ENCODE results near the gene AMN1. TPM values are rescaled to one million over a fixed set of nuclear protein-coding genes. Genes with fewer than 3 reads are reported as not detected.

AMN1 gene
- total and polyA plus RNA-seq, 2 of the 4 experiments (the other 2 are of a cell fraction): 3.4 to 5.2 TPM

- ATAC-seq (ENCODE audit: low read depth): no peak
- Histone ChIP-seq H3K4me2 (ENCODE audit: low read depth, low read length) (no peak overlapping the region), H4K8ac (ENCODE audit: low read depth in 2 of 2, low read length in 2 of 2) (no peak overlapping the region), H2AK9ac (replicated peaks; ENCODE audit: low read depth, low read length, poor library complexity) (no peak overlapping the region), H2BK15ac (ENCODE audit: low read depth, low read length) (no peak overlapping the region), H2AFZ (replicated peaks; ENCODE audit: low read length, poor library complexity) (no peak overlapping the region), H2AK5ac (ENCODE audit: low read depth, low read length) (no peak overlapping the region), H3K27ac (ENCODE audit: insufficient read depth, low read length) (no peak overlapping the region), H3K9me1 (ENCODE audit: insufficient read depth, low read length) (no peaks in the 10 kb centered on the region), H3K23ac (ENCODE audit: low read depth, low read length) (no peak overlapping the region), H3K36me3 (ENCODE audit: control insufficient read depth, insufficient read depth, low read length) (no peaks in the 10 kb centered on the region), H3K56ac (ENCODE audit: extremely low read depth, insufficient read depth, low read length) (no peak overlapping the region), H3K79me1 (ENCODE audit: low read depth in 1 of 2, low read length in 2 of 2) (no peaks in the 10 kb centered on the region), H4K20me1 (ENCODE audit: insufficient read depth, low read length) (no peaks in the 10 kb centered on the region), H3K4me1 (ENCODE audit: control insufficient read depth, insufficient read depth, low read length) (peaks cover 2% of the 10 kb centered on the region; the same call in 1 of the 2 replicates), H2BK120ac (ENCODE audit: low read depth, low read length) (no peak overlapping the region), H3K4me3 (ENCODE audit: insufficient read depth, low read depth, low read length) (no peak overlapping the region), H3K18ac (ENCODE audit: low read depth, low read length) (no peak overlapping the region), H3K4ac (ENCODE audit: low read depth, low read length) (no peak overlapping the region), H4K5ac (ENCODE audit: low read depth, low read length) (no peak overlapping the region), H3K9me3 (ENCODE audit: control insufficient read depth, insufficient read depth, low read length) (no peaks in the 10 kb centered on the region), H4K91ac (ENCODE audit: insufficient read depth, low read depth, low read length) (no peak overlapping the region), H2BK5ac (ENCODE audit: low read depth, low read length, poor library complexity, severe bottlenecking) (no peak overlapping the region), H3K9ac (ENCODE audit: low read depth, low read length) (no peak overlapping the region), H2BK20ac (ENCODE audit: low read depth, low read length) (no peak overlapping the region), H3K14ac (replicated peaks; ENCODE audit: low read depth, low read length) (no peak overlapping the region), H3K27me3 (ENCODE audit: control insufficient read depth, insufficient read depth, low read length) (peaks cover 11% of the 10 kb centered on the region; the same call in 1 of the 2 replicates)
- no TSS peak for BruUV-seq (replicated peaks)
- in situ Hi-C loops (cut with MboI; ENCODE audit: low sequenced_read_pairs) (no loop called here), intact Hi-C loops (cut with micrococcal nuclease) (no loop called here), dilution Hi-C loops (cut with HindIII; ENCODE audit: low sequenced_read_pairs, unreplicated experiment) (no loop called here)
- WGBS, 2 experiments (ENCODE audit: extremely low coverage in 2 of 2, insufficient read length in 1 of 2): no CpG with 5 or more reads among the region's 4 CpGs
- ChIA-PET POLR2A (ENCODE audit: unreplicated experiment) (no interaction called here), CTCF (no interaction called here)
- no peak for TF ChIP-seq FOS (IDR thresholded peaks at IDR 0.05; ENCODE audit: low read depth, low read length)
- no peak for TF ChIP-seq RAD21 (IDR thresholded peaks at IDR 0.05; ENCODE audit: low read length)
- TF ChIP-seq MAZ (IDR thresholded peaks at IDR 0.05; ENCODE audit: borderline replicate concordance, low read depth, low read length): no peak
- no peak for TF ChIP-seq BHLHE40 (IDR thresholded peaks at IDR 0.05; ENCODE audit: low read depth, low read length)
- no peak for TF ChIP-seq CEBPB (IDR thresholded peaks at IDR 0.05; ENCODE audit: low read depth, low read length)
- DNase-seq: no peak
Measured at GRCh38 chr12:31772186-31772585, 43.4 kb upstream of the AMN1 start.
